Ectodermal cell (in vitro differentiated cells): ENCODE measurements around the gene IL17RA.

Experiments
- H3K27ac ChIP-seq: 2 replicates; pipeline ENCODE4 v1.7.0; 2013; ENCODE audit warnings: mild to moderate bottlenecking, low read depth, low read length; ENCODE audit not compliant: insufficient read depth, poor library complexity, severe bottlenecking
- H3K27me3 ChIP-seq: 2 replicates; pipeline ENCODE4 v1.7.0; 2013; ENCODE audit warnings: mild to moderate bottlenecking, low read length; ENCODE audit not compliant: insufficient read depth, control insufficient read depth, poor library complexity, severe bottlenecking
- H3K36me3 ChIP-seq: one replicate; pipeline ENCODE4 v1.7.0; 2013; ENCODE audit warnings: low read length; ENCODE audit not compliant: control insufficient read depth, insufficient read depth
- H3K4me1 ChIP-seq: one replicate; pipeline ENCODE4 v1.7.0; 2013; ENCODE audit warnings: low read length; ENCODE audit not compliant: control insufficient read depth, insufficient read depth
- H3K4me3 ChIP-seq: 2 replicates; pipeline ENCODE4 v1.7.0; 2013; ENCODE audit warnings: low read depth, low read length, control low read depth; ENCODE audit not compliant: insufficient read depth
- H3K9me3 ChIP-seq: 2 replicates; pipeline ENCODE4 v1.7.0; 2013; ENCODE audit warnings: mild to moderate bottlenecking, low read length, moderate library complexity; ENCODE audit not compliant: control insufficient read depth
- WGBS, 2 experiments: methylation state at CpG; one replicate each; pipeline ENCODE4 v1.1.7; 2013; ENCODE audit warnings: missing lambda C conversion rate in 2 of 2; 5-methylcytosine and 5-hydroxymethylcytosine counted together

IL17RA gene

GRCh38 chr22:17157714-17158113 lies 72.9 kb downstream of the IL17RA start:
- no peaks in the 10 kb centered on the region for H3K4me1 ChIP-seq
- H3K27me3 ChIP-seq: no peaks in the 10 kb centered on the region
- H3K27ac ChIP-seq: no peak overlapping the region
- H3K36me3 ChIP-seq: no peaks in the 10 kb centered on the region
- H3K9me3 ChIP-seq: no peaks in the 10 kb centered on the region
- 95 to 97% methylated on average over 3 of the region's 3 CpGs for WGBS, 2 experiments
- no peak overlapping the region for H3K4me3 ChIP-seq

GRCh38 chr22:17158176-17158567 lies 73.4 kb downstream of the IL17RA start:
- no peaks in the 10 kb centered on the region for H3K36me3 ChIP-seq
- WGBS, 2 experiments: 66% methylated on average over 17 of the region's 17 CpGs

GRCh38 chr22:17158568-17159503 lies 74.0 kb downstream of the IL17RA start, which contains the start of gene HDHD5:
HDHD5 (minus strand) TSS chr22:17159277; CDS start chr22:17159251, 26 bp downstream.
- Histone ChIP-seq H3K4me1 (no peaks in the 10 kb centered on the region), H3K4me3 (peak within 1 kb of the TSS; percentile 45), H3K27ac (peak within 1 kb of the TSS; percentile 1), H3K9me3 (no peaks in the 10 kb centered on the region), H3K36me3 (no peaks in the 10 kb centered on the region), H3K27me3 (no peaks in the 10 kb centered on the region)
- WGBS, 2 experiments: 1% methylated on average over 113 to 114 of the region's 114 CpGs

More at GRCh38 chr22:17158176-17158567, 73.4 kb downstream of the IL17RA start:
- H3K4me3 ChIP-seq: peak overlapping the region; percentile 45
- no peaks in the 10 kb centered on the region for H3K9me3 ChIP-seq
- H3K4me1 ChIP-seq: no peaks in the 10 kb centered on the region
- H3K27me3 ChIP-seq: no peaks in the 10 kb centered on the region
- no peak overlapping the region for H3K27ac ChIP-seq

GRCh38 chr22:17159504-17159951 lies 74.7 kb downstream of the IL17RA start:
- Histone ChIP-seq H3K4me3 (peak overlapping the region; percentile 45), H3K36me3 (no peaks in the 10 kb centered on the region), H3K27ac (no peak overlapping the region), H3K27me3 (no peaks in the 10 kb centered on the region), H3K4me1 (no peaks in the 10 kb centered on the region), H3K9me3 (no peaks in the 10 kb centered on the region)
- WGBS, 2 experiments: 75 to 79% methylated on average over 35 of the region's 35 CpGs

- H3K4me1 ChIP-seq: no peaks in the 10 kb centered on the region
- no peaks in the 10 kb centered on the region for H3K27me3 ChIP-seq
- no peak overlapping the region for H3K27ac ChIP-seq
- no peaks in the 10 kb centered on the region for H3K9me3 ChIP-seq
- no peak overlapping the region for H3K4me3 ChIP-seq
- WGBS, 2 experiments: 70 to 76% methylated on average over 3 of the region's 3 CpGs
- no peaks in the 10 kb centered on the region for H3K36me3 ChIP-seq
Observed at GRCh38 chr22:17161991-17162390, 77.2 kb downstream of the IL17RA start.

GRCh38 chr22:17162731-17163130 lies 77.9 kb downstream of the IL17RA start:
- H3K27me3 ChIP-seq: no peaks in the 10 kb centered on the region
- H3K4me3 ChIP-seq: no peak overlapping the region
- no peak overlapping the region for H3K27ac ChIP-seq
- H3K36me3 ChIP-seq: no peaks in the 10 kb centered on the region
- no peaks in the 10 kb centered on the region for H3K9me3 ChIP-seq
- WGBS, 2 experiments: 81 to 82% methylated on average over 8 of the region's 8 CpGs
- no peaks in the 10 kb centered on the region for H3K4me1 ChIP-seq

- 84 to 88% methylated on average over 3 of the region's 3 CpGs for WGBS, 2 experiments
- H3K27ac ChIP-seq: no peak overlapping the region
- H3K4me3 ChIP-seq: no peak overlapping the region
- no peaks in the 10 kb centered on the region for H3K36me3 ChIP-seq
- H3K27me3 ChIP-seq: no peaks in the 10 kb centered on the region
- no peaks in the 10 kb centered on the region for H3K9me3 ChIP-seq
- H3K4me1 ChIP-seq: no peaks in the 10 kb centered on the region
Observed at GRCh38 chr22:17164392-17165024, 79.7 kb downstream of the IL17RA start.
